Pons (tissue), 1 donor: Measurements from ENCODE around the gene RNF125.

Experiments used
- DNase-seq: peaks from one replicate; pipeline ENCODE4 v3.0.0-alpha.2; 2016; ENCODE audit warnings: low spot score

RNF125 gene

DNA sequence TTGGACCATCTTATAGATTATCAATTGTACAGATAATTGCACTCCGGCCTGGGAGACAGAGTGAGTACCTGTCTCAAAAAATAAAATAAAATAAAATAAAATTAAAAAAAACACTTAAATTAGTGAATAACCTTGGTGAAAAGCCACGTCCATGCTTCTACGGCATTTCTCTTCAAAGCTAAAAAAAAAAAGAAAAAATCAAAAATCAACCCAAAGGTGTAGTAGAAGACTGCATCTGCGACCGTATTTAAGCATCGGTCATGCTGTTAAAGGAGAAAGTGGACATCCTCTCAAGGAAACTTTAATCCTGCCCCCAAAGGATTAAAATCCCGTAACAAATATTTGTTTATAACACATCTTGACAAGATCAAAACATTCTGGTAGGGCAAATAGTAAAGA is 72.7 kb downstream of the RNF125 start:
- DNase-seq: no peak

DNA sequence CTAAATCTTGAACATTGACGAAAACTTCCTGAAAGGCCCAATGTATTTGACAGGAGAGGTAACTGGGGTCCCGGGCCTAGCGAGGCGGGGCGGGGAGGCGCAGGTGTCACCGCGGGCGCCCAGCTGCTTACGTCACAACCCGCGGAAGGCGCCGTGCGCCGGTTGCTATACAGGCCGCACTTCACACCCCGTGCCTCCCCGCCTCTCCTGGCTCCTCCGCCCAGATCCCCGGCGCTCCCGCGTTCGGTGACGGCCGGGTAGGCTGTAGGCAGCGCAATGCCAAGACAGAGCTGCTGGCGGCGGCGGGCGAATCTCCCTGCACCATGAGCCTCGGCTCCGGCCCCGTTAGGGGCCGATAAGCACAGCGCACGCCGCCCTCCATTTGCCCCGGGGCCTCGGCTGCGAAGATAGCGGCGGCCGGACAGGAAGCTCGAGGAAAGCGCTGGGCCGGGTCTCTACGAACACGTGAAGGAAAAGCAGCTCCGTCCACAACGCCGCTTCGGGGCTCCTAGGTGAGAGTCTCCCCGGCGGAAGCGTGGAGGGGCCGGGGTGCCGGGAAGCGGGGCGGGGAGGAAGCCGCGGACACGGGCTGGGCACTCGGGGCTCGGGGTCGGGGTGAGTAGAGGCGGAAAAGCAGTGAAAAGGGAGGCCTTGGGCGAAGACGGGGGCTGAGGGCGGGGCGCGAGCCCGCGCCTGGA is 73.2 kb downstream of the RNF125 start, which contains the start of gene RNF138:
RNF138 (plus strand) TSS at position 151 of the 698 bp plus-strand sequence. CDS start 903 bp downstream, outside the sequence.
- peak; percentile 73 for DNase-seq

DNA sequence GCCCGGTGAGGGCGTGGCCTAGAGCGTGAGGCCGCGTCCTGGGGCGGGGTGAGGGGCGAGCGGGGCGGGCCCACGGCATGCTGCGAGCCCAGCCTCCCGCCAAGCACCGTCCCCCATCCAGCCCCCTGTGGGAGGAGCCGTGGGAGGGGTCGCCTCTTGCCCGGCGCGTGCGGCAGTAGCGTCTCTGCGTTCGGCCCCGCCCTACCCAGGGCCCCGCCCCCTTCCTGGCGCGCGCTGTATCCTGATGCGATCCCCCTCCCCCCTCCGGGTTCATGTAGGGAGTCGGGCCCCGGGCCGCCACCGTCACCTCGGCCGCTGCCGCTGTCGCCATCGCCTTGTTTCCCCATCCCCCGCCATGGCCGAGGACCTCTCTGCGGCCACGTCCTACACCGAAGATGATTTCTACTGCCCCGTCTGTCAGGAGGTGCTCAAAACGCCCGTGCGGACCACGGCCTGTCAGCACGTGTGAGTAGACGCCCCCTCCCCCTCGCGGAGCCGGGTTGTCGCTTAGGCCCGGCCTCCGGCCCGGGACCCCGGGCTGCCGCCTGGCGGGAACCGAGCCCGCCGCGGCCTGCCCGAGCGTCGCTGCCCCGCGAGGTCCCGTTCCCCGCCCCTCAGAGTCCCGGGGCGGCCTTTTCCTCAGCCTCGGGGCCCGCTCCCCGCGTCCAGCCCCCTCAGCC is 73.9 kb downstream of the RNF125 start:
- DNase-seq: peak; percentile 97

DNA sequence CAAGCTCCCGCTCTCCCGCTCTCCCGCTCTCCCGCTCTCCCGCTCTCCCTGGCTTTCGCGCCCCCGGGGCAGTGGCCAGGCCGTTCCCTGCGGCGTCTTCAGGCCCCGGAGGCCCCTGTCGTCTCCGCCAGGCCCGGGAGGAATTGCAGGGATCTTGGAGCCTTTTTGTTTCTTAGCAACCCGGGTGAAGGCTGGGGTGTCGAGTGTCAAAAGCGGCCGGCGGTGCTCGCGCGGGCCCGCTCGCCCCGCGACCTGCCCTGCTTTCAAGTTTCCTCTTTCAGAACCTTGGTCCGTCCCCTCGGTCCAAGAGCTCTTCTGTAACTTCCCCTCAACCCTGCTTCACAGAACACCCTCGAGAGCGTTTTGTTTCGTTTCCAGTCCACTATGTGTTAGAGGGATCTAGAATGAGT is 74.5 kb downstream of the RNF125 start:
- DNase-seq: peak; percentile 79

DNA sequence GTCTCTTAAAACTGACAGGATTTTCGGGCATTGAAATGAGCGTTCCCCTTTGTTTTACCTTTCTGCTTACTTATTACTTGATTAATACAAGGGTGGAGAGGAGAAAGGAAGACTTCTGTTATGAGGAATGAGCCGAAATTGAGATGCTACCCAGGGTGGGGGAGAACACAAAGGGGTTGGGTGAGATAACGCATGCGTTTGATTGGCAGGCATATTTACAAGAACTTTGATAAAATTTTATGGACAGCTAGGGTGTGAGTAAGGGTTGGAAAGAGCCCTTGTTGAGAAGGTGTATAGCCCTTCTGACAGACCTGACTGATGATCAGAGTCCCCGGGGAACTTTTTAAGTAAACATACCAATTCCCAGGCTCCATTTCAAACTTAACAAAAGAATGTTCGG is 74.9 kb downstream of the RNF125 start:
- no peak for DNase-seq

DNA sequence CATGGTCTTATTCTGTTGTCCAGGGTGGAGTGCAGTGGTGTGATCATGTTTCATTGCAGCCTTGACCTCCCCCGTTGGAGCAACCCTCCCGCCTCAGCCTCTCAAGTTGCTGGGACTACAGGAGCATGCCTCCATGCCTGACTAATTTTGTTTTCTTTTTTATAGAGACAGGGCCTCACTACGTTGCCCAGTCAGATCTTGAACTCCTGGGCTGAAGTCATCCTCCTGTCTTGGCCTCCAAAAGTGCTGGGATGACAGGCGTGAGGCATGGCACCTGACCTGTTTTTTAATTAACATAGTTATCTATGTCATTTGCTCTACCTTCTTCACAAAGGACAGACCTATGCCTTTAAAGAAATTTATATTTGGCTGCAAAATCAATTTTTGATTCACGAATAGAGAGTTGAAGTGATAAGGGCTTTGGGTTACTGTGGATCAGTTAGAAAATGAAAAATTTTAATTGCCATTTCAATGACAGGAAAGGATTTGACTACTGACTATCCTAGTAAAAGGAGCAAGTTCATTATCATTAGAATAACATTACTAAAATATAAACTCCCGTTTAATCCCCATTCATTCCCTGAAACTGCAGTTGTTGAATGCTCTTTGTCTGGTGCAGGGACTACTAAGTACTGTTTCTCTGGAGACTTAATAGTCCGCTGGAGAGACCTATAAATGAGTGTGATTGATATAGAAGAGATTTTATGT is 76.7 kb downstream of the RNF125 start:
- no peak for DNase-seq

DNA sequence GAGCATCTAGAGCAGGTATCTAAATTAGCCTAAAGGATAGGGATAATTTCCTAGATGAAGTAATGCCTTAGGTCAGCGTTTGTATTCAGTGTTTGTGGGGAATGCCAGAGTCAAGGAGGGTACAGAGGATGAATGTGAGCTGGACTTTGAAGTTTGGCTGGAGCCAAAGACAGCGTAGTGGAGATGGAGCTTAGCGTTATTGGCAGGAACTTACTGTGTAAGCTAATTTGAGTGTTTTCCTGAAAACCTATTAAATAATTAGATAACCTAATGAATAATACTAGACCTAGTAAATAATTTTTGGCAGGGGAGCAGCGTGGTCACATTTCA is 77.2 kb downstream of the RNF125 start:
- no peak for DNase-seq

DNA sequence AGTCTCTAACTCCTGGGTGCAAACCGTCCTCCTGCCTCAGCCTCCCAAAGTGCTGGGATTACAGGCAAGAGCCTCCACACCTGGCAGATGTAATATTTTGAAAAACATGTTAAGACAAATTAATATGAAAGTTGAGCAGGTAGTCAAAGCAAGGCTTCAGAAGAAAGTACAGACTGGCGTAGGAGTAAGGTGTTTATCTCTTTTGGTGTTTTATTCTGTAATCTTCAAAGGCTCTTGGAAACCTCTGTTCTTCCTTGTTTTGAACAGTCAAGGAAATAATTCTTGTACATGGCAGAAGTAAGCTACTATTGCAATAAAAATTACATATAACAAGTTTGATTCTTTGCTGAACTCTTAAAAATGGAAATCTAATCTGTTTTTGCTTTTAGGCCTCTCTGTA is 78.3 kb downstream of the RNF125 start:
- DNase-seq: no peak

DNA sequence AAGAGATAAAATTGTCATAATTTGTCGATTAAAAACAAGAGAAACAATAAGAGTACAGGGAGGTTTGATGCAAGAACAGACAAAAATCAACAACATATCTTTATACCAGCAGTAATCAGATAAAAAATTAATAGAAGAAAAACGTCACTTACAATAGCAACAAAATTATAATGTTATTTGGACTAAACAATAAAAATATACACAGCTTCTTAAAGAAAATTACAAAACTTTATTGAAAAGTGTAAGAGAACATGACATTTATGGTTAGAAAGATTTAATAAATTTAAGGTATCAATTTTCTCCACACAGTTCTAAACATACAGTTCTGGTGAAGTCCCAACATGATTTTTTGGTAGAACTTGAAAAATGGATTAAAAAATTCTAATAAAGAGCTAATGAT is 85.9 kb downstream of the RNF125 start:
- no peak for DNase-seq

DNA sequence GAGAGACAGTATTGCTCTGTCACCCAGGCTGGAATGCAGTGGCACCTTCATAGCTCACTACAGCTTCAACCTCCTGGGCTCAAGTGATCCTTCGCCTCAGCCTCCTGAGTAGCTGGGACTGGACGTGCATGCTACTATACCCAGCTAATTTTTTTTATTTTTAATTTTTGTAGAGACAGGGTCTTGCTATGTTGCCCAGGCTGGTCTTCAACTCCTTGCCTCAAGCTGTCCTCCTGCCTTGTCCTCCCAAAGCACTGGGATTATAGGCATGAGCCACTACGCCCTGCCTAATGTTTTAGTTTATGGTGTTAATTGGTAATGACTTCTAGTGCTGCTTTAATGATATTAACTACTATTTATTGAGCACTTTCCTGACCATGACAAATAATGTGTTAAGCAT is 91.4 kb downstream of the RNF125 start:
- DNase-seq: no peak

DNA sequence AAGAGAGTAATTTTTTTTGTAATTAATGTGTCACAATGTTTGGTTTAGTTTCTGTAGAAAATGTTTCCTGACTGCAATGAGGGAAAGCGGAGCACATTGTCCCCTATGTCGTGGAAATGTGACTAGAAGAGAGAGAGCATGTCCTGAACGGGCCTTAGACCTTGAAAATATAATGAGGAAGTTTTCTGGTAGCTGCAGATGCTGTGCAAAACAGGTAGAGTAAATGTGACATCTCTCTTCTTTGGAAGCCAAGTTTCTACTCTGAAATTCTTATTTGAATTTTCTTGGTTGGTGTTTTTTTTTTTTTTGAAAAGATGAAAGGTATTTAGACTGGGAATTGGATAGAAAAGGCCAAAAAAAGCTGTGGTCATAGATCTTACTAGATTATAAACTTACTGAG is 93.1 kb downstream of the RNF125 start:
- DNase-seq: no peak

DNA sequence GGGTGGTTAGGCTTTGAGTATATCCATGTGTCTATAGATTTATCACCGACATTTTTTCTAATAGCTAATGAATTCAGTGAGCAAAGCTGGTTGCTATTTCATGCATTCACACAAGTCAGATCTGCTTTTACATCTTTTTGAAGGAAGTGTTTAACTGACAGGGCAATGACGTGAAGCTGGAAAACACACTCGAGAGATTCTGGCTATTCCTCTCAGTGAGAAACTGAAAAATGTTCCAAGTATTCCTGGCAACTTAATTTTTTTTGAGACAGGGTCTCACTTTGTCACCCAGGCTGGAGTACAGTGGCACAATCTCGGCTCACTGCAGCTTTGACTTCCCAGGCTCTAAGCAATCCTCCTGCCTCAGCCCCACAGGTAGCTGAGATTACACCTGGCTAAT is 94.2 kb downstream of the RNF125 start:
- no peak for DNase-seq

DNA sequence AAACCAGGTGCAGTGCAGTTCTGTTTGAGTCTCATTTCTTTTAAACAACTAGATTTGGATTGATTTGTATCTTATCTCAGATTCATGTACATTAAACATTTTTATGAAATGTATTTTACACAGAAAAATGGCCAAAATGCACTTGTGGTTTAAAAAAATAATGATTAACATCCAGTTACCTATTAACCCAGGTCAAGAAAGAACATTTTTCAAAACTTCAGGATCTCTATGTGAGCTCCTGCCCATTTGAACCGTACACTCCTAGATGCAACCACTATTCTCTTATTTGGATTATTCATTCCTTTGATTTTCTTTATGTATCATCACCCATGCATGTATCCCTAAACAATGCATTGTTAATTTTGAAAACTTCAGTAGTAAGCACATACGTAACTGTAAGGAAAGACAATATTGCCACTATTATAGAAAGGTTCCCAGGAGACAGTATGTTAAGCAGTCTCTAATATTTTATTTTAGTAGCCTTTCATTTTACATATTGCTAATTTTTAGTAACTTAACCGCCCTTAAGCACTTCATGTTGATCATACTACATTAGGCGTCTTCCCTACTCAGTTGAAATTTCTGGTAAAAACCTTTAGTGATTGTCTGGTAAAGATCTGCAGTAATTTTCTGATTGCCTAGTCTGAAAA is 95.8 kb downstream of the RNF125 start:
- DNase-seq: no peak

DNA sequence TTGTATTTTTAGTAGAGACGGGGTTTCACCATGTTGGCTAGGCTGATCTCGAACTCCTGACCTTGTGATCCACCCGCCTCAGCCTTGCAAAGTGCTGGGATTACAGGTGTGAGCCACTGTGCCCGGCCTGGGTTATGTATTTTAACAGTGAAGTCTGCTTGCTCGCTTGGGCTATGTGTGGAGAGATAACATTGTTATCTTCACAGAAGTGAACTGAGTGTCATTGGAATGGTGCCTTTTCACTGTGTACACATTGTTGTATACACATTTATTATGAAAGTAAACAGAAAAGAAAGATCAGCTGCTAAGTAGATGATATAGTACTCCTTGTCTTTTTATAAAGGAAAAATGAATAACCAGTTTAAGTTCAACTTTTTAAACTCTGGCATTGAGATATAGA is 103.4 kb downstream of the RNF125 start:
- no peak for DNase-seq
